ENCODE data around the gene TRIM10.

The TRIM10 gene

DNA sequence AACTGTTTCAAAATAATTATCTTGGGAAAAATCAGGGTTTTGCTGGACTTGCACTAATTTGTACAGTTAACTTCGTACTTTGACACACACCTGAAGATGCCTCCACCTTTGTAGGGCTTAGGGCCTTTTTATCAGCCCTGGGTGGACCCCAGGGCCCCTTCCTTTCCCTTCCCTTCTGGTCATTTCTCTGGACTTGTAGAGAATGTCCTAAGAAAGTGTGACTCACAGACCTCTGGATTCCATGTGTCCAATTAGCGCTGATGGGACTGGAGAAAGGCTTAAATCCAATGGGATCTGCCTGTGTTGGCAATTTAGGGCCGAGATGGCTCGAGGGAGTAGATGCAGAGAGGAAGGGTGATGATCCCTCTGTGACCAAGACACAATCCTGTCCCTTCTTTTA lies 11.7 kb upstream of the TRIM10 start:
- Histone ChIP-seq H3K79me2 (ENCODE audit: insufficient read depth, low read length) (no peaks in the 10 kb centered on the region), H3K9me3 (ENCODE audit: insufficient read depth, low read depth, low read length) (no peaks in the 10 kb centered on the region), H3K4me2 (ENCODE audit: low read depth, low read length, poor library complexity, severe bottlenecking) (no peak overlapping the region), H2AFZ (ENCODE audit: low read length) (no peak overlapping the region), H3K4me1 (ENCODE audit: insufficient read depth, low read length, poor library complexity, severe bottlenecking) (peaks cover 23% of the 10 kb centered on the region), H3K9ac (ENCODE audit: low read depth, low read length, poor library complexity, severe bottlenecking) (no peak overlapping the region), H3K9me2 (replicated peaks; ENCODE audit: low read depth, low read length) (no peaks in the 10 kb centered on the region), H3K4me3 (ENCODE audit: low read length, poor library complexity, severe bottlenecking) (no peak overlapping the region), H4K20me1 (ENCODE audit: insufficient read depth, low read length, poor library complexity, severe bottlenecking) (no peaks in the 10 kb centered on the region), H3F3A (ENCODE audit: low read depth) (no peaks in the 10 kb centered on the region), H3K27me3 (ENCODE audit: insufficient read depth, low read length, poor library complexity, severe bottlenecking) (no peaks in the 10 kb centered on the region), H3K36me3 (ENCODE audit: insufficient read depth, low read length) (no peaks in the 10 kb centered on the region)
- TF ChIP-seq EZH2phosphoT487 (IDR thresholded peaks at IDR 0.05; ENCODE audit: borderline replicate concordance) (no peak), CTCF (conservative IDR thresholded peaks at IDR 0.05; ENCODE audit: low read length) (no peak)

DNA sequence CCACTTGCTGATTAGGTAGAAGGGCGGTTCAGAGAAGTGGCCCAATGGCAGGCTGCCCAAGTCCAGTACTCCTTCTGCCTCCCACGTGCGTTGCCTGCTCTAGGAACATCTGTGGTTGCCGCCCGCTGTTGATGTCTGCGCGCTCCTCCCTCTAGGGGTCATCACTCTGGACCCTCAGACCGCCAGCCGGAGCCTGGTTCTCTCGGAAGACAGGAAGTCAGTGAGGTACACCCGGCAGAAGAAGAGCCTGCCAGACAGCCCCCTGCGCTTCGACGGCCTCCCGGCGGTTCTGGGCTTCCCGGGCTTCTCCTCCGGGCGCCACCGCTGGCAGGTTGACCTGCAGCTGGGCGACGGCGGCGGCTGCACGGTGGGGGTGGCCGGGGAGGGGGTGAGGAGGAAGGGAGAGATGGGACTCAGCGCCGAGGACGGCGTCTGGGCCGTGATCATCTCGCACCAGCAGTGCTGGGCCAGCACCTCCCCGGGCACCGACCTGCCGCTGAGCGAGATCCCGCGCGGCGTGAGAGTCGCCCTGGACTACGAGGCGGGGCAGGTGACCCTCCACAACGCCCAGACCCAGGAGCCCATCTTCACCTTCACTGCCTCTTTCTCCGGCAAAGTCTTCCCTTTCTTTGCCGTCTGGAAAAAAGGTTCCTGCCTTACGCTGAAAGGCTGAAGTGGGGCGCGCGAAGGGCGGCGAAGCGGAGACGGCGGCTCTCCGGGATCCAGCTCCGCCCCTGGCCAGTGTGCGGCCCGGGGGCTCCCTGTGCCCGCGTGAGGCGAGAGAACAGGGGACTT lies 10.9 kb upstream of the TRIM10 start:
- peaks cover 30% of the 10 kb centered on the region for H3K4me1 ChIP-seq (ENCODE audit: insufficient read depth, low read length, poor library complexity, severe bottlenecking)
- H3K27me3 ChIP-seq (ENCODE audit: insufficient read depth, low read length, poor library complexity, severe bottlenecking) = no peaks in the 10 kb centered on the region
- H3K36me3 ChIP-seq (ENCODE audit: insufficient read depth, low read length) = no peaks in the 10 kb centered on the region
- H3K4me3 ChIP-seq (ENCODE audit: low read length, poor library complexity, severe bottlenecking) = no peak overlapping the region
- H3K4me2 ChIP-seq (ENCODE audit: low read depth, low read length, poor library complexity, severe bottlenecking) = no peak overlapping the region
- H3F3A ChIP-seq (ENCODE audit: low read depth) = peaks cover 1% of the 10 kb centered on the region; the same call in 1 of the 2 replicates
- no peaks in the 10 kb centered on the region for H3K9me3 ChIP-seq (ENCODE audit: insufficient read depth, low read depth, low read length)
- H4K20me1 ChIP-seq (ENCODE audit: insufficient read depth, low read length, poor library complexity, severe bottlenecking) = no peaks in the 10 kb centered on the region
- no peaks in the 10 kb centered on the region for H3K9me2 ChIP-seq (replicated peaks; ENCODE audit: low read depth, low read length)
- H2AFZ ChIP-seq (ENCODE audit: low read length) = no peak overlapping the region
- no peaks in the 10 kb centered on the region for H3K79me2 ChIP-seq (ENCODE audit: insufficient read depth, low read length)
- H3K9ac ChIP-seq (ENCODE audit: low read depth, low read length, poor library complexity, severe bottlenecking) = no peak overlapping the region
- TF ChIP-seq EZH2phosphoT487 (IDR thresholded peaks at IDR 0.05; ENCODE audit: borderline replicate concordance) (no peak), CTCF (conservative IDR thresholded peaks at IDR 0.05; ENCODE audit: low read length) (no peak)

- Histone ChIP-seq H2AFZ (ENCODE audit: low read length) (peak overlapping the region; percentile 87), H3K27me3 (ENCODE audit: insufficient read depth, low read length, poor library complexity, severe bottlenecking) (no peaks in the 10 kb centered on the region), H3K79me2 (ENCODE audit: insufficient read depth, low read length) (no peaks in the 10 kb centered on the region), H3K36me3 (ENCODE audit: insufficient read depth, low read length) (no peaks in the 10 kb centered on the region), H3K4me2 (ENCODE audit: low read depth, low read length, poor library complexity, severe bottlenecking) (peak overlapping the region; percentile 34), H4K20me1 (ENCODE audit: insufficient read depth, low read length, poor library complexity, severe bottlenecking) (no peaks in the 10 kb centered on the region), H3K4me3 (ENCODE audit: low read length, poor library complexity, severe bottlenecking) (peak overlapping the region; percentile 8), H3K9me3 (ENCODE audit: insufficient read depth, low read depth, low read length) (no peaks in the 10 kb centered on the region), H3K9ac (ENCODE audit: low read depth, low read length, poor library complexity, severe bottlenecking) (peak overlapping the region; percentile 65), H3F3A (ENCODE audit: low read depth) (peaks cover 3% of the 10 kb centered on the region; the same call in 1 of the 2 replicates), H3K9me2 (replicated peaks; ENCODE audit: low read depth, low read length) (no peaks in the 10 kb centered on the region), H3K4me1 (ENCODE audit: insufficient read depth, low read length, poor library complexity, severe bottlenecking) (peaks cover 37% of the 10 kb centered on the region)
- TF ChIP-seq EZH2phosphoT487 (IDR thresholded peaks at IDR 0.05; ENCODE audit: borderline replicate concordance) = no peak
- peak; percentile 91 for TF ChIP-seq CTCF (conservative IDR thresholded peaks at IDR 0.05; ENCODE audit: low read length)
These were observed 8.9 kb upstream of the TRIM10 start for GRCh38 chr6:30169658-30170614.
